Limb (tissue), 2 donors: ENCODE results near the gene AICDA.
"Not testable (repeated sequence)": the region's sequence is repeated elsewhere in the genome, so short reads cannot be mapped to it uniquely, and the experiment has no call there.

Source experiments
- DNase-seq, 2 donors: peaks; one replicate each; pipeline ENCODE4 v3.0.0-alpha.2; 2016; ENCODE audit errors: extremely low spot score in 2 of 2

Gene AICDA

DNA sequence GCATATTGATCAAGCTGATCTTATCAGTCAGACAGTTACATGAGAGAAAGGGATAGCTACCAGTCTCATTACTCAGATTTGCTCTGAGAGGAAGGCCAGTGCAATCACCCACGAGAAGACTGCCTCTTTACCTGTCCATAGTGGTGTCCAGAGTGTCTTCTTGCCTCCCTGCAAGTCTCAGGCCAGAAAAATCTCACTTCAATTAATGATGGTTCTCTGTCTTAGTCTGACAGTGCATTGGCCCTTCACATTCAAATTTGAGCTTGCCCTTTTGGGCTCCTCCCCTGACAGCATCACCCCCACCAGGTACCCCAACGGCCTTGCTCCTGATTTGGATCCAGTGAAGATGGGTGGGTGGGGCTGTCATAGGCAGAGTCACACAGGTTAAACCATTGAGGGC is at the start of gene AICDA:
TSS of gene AICDA (minus strand) at position 231 of the 400 bp plus-strand sequence. CDS start at position 139, 92 bp downstream.
- DNase-seq: no peak

DNA sequence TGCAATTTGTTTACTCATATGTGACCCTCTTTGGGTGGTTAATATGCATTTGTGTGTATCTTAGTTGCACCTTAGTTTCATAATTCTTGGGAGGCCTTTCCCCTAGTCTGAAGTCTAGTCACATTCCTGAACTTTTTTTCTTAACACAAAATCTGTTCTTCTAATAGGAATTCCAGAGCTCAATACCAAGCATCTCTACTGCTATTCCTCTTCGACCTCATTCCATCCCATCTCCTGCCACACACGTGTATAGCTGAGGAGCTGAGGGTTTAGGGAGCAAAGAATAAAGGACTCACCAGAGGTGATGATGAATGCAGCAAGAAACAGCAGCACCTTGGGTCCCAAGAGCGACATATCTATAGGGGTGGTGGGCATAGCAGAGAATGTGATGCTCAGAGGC is 49.1 kb upstream of the AICDA start:
- DNase-seq: no peak

DNA sequence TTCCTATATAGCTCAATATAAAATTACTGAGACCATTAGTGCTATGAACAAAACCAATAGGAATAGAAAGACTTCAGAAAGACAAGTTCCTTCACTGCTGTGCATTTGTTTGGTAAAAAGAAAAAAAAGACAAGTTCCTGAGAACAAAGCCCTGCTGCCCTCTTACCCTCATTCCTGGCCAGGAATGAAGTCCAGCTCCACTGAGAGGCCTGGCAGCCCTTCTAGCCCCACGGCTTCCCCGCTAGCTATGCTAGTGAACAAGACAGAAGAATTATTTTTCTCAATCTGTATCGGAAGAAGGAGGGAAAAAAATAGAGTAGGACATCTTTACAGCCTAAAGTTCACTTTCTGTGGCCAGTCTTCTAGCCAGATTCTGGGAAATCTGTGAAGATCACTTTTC is 48.4 kb upstream of the AICDA start:
- no peak for DNase-seq

DNA sequence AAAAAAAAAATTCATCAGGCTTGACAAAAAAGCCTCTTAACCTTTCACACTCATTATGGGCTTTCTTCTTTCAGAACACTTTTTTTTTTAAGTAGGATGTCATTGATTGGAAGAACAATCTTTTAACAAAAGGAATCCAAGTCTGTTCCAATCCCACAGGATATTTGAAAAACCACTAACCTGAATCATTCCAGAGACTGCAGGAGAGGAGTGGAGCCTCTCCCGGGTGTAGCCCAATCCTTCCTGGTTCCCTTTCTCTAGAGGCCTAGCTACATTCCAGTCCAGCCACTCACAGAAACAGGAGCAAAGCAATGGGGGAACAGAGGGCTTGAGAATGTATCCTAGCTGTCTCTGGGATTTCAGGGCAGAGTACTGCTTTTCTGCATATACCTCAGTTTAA is 45.7 kb upstream of the AICDA start:
- no peak for DNase-seq

DNA sequence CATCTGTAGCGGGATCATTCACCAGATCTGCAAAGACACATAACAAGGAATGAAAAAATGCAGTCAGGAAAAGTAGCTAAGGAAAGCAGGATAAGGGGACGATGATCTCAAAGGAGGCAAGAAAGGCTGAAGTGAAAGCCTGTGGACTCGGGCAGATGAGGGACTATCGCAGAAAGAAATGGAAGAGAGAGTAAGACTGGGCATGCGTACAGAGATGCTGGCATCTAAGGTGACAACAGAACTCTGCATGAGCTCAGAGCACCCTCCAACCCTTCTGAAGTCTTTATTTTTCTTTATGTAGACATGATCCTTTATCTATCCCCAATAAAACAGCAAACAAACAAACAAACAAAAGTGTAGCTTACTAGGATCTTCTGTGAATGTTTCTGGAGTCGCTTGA is 42.8 kb upstream of the AICDA start:
- DNase-seq: no peak

DNA sequence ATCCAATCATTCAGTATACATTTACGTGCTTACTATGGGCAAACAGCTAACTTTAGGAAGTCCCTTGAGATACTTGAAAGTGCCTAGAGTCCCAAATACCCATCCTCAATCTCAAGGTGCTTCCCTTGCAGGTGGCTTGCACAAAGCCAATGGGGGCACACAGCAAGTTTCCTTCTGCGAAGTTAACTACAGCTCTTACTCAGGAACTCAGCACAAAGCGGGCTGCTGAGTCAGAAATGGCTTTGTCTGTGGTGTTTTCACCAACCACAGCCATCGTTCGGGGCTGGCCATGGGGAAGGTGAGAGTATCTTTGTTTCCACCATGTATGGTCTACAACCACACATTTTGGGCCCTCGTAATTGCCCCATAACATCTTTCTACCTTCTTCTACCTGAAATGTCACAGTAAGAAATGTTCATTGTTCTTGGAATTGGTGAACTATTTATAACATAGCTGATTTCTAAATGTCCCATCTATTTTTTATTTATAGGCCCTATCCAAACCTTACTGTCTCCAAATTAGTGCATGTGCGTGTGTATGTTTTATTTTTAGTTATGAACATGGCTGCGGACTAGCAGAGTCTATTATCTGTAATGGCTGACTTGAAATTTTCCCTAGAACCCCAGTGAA is 36.0 kb upstream of the AICDA start:
- no peak for DNase-seq

DNA sequence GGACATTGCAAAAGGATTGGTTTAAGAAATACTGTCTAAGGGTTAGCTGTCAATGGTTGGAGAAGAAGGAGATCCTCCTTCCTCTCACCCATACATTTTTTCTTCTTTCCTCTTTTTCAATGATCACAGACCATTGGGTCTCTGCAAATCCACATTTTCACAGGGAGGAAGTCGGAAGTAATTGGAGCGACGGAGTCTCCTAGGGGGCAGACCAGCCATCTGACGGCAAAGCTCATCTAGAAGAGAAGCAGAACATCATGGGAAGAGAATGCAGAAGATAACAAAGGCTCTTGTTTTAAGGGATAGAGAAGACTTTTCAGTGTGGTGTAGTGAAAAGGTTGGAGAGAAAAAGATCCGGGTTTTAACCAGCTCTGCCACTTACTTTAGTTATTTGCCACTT is 35.3 kb upstream of the AICDA start:
- no peak for DNase-seq

DNA sequence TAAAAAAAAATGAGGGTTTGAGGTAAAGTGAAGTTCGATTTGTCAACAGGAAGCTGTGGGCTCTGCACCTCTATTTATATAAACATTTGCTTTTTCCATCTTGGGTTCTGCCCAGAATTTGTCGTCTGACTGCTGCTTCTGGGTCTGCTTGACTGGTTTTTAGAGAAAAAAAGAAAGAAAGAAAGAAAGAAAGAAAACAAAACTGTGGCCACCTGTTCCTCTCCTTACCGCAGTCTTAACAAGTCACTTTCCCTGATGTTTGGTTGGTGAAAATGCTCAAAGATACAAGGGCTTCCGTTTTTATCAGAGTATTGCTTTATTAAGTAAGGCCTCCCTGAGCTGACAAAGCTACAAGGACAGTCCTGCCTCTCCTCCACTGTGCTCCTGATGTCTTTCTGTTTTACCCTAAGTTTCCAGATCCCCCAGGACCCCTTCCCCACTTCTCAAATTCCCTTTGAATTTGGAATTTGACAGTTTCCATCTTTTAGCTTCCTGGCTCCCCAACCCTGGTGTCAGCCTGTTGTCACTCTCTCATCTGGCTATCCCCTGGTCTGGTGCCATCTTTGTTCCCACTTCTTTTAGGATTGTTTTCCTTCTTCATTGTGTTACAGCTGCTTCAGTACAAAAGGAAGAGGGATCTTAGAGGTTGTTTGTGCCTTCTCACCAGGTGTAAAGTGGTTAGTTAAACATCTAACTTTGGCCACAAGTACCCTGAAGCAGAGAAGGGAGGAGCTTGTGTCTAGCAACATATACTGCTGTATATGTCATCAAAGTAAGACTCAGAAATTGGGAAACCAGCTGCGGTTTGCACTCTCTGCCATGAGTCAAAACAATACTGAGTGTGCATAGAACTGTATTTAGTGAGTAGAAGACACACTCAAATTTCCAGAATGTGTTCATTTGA is 31.9 kb upstream of the AICDA start:
- no peak for DNase-seq

DNA sequence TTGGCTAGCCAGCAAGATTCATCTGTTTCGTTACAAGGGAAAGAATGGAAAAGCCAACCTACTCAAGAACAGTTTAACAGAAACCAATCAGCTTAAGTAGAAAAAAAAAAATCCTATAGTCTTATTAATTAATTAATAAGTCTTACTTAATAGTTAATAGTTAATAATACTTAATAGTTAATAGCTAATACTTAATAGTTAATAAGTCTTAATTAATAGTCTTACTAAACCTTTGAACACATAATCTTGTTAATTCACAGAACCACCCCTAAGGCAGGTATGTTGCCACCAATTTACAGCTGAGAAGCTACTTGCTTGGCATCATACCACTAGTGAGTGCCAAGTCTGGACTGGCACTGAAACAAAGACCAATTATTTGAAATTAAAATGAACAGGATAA is 30.1 kb upstream of the AICDA start:
- no peak for DNase-seq

DNA sequence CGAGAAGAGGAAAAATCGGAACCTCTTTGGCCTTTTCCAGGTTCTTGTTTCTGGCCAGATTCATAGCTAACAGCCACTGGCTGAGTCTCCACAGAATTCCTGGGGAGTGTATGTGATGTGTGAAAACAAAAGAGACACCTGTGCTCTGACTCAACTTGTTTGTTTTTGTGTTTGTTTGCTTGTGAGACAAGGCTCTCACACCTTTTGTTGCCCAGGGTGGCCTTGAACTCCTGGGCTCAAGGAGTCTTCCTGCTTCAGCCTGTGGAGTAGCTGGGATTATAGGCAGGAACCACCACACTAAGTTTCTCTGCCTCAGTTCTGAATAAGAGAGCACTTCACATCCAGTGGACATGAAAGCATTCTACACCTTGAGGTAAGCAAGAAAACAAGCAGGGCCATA is 27.3 kb upstream of the AICDA start:
- no peak for DNase-seq

DNA sequence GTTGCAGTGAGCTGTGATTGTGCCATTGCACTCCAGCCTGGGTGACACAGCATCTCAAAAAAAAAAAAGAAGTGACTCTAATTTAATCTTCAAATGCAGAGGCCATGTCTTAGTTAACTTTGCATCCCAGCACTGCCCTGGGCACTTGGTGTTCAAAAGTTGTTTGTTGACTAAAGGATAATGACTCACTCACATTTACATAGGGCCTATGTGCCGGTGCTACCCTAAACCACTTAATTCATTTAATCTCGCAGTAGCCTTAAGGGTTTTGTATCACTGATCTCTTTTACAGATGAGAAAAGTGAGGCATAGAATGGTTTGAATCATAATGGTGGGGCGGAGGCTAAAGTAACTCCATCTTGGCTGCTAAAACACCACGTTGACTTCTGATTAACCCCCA is 26.3 kb upstream of the AICDA start:
- no peak for DNase-seq

DNA sequence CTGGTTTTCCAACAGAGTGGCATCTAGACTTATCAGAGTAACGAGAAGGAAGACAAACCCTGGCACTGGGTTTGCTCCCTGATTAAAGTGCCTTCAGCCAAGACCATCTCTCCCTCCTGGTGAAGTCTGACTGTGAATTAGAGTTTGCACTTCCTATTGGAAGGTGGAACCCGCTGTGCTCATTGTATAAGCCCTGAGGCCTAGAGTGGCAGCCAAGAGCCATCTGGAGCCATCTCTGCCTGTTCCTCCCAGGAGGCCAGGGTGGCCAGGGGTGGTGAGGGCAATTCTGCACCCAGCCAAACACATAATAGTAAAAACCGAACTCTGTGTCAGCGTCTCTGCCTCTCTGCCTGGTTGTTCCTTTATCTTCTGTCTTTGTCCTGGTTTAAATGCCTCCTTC is 25.0 kb upstream of the AICDA start:
- no peak for DNase-seq

DNA sequence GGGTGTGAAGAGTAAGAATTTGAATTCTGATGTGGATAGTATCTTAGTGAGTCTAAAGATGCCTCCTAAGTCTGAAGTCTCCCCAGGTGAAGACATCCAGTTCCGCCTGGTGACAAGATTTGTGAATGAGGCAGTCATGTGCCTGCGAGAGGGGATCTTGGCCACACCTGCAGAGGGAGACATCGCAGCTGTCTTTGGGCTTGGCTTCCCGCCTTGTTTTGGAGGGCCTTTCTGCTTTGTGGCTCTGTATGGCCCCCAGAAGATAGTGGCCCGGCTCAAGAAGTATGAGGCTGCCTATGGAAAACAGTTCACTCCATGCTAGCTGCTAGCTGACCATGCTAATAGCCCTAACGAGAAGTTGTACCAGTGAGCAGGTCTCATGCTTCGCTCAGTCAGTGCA is 24.6 kb upstream of the AICDA start:
- DNase-seq: no peak

DNA sequence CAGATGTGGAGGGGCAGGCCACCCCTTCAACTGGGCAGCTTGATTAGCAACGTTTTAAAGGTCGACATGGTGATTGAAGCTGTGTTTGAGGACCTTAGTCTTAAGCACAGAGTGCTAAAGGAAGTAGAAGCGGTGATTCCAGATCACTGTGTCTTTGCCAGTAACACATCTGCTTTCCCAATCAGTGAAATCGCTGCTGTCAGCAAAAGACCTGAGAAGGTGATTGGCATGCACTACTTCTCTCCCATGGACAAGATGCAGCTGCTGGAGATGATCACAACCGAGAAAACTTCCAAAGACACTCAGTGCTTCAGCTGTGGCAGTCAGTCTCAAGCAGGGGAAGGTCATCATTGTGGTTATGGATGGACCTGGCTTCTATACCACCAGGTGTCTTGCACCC is 23.9 kb upstream of the AICDA start:
- DNase-seq: no peak

DNA sequence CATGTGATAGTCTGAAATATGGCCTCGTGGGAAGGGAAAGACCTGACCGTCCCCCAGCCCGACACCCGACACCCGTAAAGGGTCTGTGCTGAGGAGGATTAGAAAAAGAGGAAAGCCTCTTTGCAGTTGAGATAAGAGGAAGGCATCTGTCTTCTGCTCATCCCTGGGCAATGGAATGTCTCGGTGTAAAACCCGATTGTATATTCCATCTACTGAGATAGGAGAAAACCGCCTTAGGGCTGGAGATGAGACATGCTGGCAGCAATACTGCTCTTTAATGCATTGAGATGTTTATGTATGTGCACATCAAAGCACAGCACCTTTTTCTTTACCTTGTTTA is 23.3 kb upstream of the AICDA start:
- DNase-seq: not testable (repeated sequence)

DNA sequence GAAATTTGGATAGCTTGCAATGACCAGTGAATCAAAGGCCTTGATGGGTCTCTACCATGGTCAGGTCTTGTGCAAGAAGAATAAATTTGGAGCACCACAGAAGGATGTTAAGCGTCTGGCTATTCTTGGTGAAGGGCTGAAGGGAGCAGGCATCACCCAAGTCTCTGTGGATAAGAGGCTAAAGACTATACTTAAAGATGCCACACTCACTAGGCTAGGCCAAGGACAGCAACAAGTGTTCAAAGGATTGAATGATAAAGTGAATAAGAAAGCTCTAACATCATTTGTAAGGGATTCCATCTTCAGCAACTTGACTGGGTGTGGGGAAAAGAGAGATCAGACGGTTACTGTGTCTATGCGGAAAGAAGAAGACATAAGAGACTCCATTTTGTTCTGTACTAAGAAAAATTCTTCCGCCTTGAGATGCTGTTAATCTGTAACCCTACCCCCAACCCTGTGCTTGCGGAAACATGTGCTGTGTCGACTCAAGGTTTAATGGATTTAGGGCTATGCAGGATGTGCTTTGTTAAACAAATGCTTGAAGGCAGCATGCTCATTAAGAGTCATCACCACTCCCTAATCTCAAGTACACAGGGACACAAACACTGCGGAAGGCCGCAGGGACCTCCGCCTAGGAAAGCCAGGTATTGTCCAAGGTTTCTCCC is 22.8 kb upstream of the AICDA start:
- not testable (repeated sequence) for DNase-seq

DNA sequence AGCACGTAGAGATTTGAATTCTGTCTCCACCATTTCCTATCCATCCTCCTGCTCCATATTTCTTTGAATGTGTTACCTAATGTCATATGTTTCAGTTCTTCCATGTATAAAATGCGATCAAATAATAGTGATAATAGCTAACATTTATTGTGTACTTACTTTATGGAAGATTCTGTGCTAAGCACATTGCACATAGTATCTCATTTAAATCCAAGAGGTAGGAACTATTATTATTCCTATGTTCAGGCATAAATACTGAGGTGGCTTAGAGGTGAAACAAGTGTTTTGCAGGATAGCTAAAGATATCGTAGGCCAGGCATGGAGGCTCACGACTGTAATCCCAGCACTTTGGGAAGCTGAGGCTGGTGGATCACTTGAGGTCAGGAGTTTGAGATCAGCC is 17.5 kb upstream of the AICDA start:
- no peak for DNase-seq

DNA sequence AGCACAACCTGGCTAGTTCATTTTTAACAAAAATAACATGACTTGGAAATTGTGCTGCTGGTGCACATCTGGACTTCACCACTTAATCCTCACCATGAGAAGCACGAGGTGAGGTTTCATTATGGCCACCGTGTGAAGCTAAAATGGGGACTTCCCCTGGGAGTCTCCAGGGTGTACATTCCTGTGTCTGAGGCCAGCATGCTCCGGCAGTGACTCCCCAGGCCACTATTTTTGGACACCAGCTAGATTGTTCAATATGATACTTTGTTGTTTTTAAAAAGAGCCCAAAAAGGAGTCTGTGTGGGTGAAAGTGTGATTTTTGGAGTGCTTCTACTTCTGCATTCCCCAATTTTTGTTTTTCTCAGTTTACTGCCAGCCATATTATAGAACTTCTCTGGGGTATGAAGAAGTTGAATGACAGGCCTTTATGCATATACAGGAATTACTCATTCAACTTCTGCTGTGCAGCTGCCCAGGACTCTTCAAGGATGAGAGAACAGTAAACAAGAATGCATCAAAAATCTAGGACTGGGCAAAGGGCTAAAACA is 16.9 kb upstream of the AICDA start:
- no peak for DNase-seq

DNA sequence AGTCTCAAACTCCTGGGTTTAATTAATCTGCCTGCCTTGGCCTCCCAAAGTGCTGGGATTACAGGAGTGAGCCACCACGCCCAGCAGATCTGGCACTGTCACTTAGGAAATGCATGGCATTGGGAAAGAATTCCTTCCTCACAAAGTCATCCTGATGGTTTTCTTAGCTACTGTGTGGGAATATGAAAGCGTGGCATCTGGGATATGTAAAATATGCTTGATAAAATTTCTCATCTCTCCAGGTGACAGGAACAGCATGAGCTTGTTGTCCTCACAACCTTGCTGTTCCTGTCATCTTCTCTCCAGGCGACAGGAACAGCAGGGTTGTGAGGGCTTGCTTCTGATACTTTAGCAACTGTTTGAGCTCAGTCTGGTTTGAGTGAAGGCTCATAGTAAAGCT is 16.1 kb upstream of the AICDA start:
- DNase-seq: no peak

DNA sequence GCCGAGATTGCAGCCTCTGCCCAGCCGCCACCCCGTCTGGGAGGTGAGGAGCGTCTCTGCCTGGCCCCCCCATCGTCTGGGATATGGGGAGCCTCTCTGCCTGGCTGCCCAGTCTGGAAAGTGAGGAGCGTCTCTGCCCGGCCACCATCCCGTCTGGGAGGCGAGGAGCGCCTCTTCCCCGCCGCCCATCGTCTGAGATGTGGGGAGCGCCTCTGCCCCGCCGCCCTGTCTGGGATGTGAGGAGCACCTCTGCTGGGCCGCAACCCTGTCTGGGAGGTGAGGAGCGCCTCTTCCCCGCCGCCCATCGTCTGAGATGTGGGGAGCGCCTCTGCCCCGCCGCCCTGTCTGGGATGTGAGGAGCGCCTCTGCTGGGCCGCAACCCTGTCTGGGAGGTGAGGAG is 12.1 kb upstream of the AICDA start:
- not testable (repeated sequence) for DNase-seq

DNA sequence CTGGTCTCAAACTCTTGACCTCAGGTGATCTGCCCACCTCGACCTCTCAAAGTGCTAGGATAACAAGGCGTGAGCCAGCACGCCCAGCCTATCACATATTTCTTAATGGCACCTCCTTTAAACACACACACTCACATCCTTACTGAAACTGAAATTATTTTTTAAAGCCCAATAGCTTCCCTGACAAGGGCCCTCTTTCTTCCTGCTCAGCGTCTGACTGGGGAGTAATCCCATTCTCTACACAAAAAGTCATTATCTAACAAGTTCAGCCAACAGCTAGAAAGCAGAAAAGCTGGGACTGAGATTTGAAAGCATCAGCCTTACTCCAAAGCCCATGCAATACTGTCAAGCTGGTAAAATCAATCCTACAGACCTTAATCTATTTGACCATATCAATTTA is 10.0 kb upstream of the AICDA start:
- DNase-seq: no peak

DNA sequence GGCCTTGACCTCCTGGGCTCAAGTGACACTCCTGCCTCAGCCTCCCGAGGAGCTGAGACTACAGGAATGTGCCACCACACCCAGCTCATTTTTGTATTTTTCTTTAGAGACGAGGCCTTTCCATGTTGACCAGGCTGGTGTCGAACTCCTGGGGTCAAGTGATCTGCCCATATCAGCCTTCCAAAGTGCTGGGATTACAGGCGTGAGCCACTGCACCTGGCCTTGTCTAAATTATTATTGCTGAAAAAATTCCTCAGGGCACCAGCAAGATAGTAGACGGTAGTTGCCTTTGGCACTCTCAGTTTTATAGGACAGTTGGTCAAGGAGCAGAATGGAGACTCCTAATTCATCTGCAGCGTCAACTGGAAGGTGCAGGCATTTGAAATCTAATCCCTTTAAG is 2.5 kb upstream of the AICDA start:
- DNase-seq: no peak
